Keratinocyte (primary cell): ENCODE results near the gene C7orf25.

ENCODE experiments used
- EZH2 ChIP-seq: IDR thresholded peaks from one replicate; pipeline ENCODE4 v1.6.1; 2012; ENCODE audit warnings: inconsistent platforms, mild to moderate bottlenecking, low read length, moderate library complexity
- TF ChIP-seq, protein P1 (sequence below), 3 experiments: IDR thresholded peaks in 1 of 3; conservative IDR thresholded peaks in 1 of 3; optimal IDR thresholded peaks in 1 of 3; 2 replicates in 2 of 3; 3 replicates in 1 of 3; pipeline versions ENCODE3 to v1.5.1; 2011; ENCODE audit warnings: low read length in 3 of 3, mild to moderate bottlenecking in 3 of 3, moderate library complexity in 2 of 3, control low read depth in 1 of 3, inconsistent platforms in 1 of 3; ENCODE audit not compliant: insufficient read depth in 2 of 3; ENCODE audit errors: extremely low read depth in 1 of 3

DNA sequence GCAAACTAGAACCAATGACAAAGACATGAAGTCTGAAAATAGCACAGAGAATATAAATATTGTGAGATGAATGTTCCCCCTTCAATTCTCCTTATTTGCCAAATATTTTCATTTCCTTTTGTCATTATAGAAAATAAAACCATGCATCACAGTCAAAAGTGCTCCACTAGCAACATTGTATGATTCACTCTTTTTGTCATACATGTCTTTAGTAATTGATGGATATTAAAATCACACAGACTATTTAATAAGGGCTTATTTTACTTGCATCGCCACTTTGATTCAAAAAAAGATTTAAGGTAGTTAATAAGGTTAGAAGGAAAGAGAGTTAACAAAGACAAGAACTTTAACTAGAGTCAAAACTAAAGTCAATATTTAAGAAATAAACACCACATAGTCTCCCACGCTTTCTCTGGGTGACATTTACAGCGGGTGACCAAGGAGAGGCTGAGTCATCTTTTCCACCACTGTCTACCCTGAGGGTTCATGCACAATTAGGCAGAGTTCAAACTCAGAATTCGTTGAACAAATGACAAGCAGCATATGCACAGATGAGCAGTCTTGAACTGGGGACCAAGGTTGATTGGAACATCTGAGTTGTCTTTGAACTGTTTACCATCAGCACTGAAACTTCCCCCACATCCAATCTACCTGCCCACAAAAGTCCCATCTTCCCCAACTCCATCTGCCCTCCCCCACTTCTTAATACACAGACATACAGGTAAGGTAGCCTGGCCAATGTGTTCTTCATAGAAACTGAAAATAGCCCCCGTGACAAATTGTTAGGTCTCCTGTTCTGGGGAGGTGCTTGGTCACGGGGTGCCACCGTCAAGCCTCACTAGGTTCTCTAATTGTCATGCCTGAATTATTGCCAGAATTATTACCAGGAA is 42.5 kb downstream of the C7orf25 start:
- TF ChIP-seq, protein P1, sequence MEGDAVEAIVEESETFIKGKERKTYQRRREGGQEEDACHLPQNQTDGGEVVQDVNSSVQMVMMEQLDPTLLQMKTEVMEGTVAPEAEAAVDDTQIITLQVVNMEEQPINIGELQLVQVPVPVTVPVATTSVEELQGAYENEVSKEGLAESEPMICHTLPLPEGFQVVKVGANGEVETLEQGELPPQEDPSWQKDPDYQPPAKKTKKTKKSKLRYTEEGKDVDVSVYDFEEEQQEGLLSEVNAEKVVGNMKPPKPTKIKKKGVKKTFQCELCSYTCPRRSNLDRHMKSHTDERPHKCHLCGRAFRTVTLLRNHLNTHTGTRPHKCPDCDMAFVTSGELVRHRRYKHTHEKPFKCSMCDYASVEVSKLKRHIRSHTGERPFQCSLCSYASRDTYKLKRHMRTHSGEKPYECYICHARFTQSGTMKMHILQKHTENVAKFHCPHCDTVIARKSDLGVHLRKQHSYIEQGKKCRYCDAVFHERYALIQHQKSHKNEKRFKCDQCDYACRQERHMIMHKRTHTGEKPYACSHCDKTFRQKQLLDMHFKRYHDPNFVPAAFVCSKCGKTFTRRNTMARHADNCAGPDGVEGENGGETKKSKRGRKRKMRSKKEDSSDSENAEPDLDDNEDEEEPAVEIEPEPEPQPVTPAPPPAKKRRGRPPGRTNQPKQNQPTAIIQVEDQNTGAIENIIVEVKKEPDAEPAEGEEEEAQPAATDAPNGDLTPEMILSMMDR (optimal IDR thresholded peaks at IDR 0.05 in 1 of 3, IDR thresholded peaks at IDR 0.05 in 1 of 3, conservative IDR thresholded peaks at IDR 0.05 in 1 of 3; ENCODE audit: extremely low read depth in 1 of 3, insufficient read depth in 2 of 3, low read length in 3 of 3), result no peak
- no peak for TF ChIP-seq EZH2
